ENCODE measurements around the gene ATAD2B.

DNA sequence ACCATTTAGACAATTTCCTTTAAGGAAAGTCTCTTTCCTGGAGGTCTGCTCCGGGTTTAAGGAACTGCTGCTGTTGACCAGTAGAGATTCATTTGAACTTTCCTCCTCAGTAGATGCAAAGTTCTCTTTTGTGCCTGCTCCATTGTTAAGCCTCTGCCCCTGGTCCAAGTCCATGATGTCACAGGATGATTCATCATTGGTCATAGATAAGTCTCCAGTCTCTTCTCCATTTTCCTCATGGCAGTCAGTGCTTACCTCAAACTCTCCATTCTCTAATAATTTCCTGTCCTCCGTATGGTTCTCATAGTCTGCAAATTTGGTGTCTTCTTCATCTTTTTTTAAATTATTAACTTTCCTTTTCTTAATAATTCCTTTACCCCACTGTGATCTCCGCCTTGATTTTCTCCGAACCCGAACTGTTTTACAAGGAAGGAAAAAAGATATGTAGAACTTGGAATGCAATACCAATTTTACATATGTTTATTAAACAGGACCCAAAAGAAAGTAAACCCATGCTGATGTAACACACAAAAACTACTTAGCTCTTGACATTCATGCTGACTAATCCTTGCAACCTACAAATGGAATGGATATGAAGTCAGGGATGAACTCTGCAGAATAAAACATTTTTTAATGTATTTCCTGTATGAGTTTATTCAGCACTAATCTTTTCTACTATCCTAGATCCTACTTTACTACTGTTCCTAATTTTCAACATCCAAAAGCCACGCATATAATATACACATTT is 169.1 kb downstream of the ATAD2B start:
- TF ChIP-seq SP4 (IDR thresholded peaks at IDR 0.05; ENCODE audit: low read length) (no peak), CTCF (IDR thresholded peaks at IDR 0.05; ENCODE audit: control extremely low read depth in 1 of 3, insufficient read depth in 1 of 3, low read depth in 1 of 3, low read length in 3 of 3) (no peak), ZNF274 (IDR thresholded peaks at IDR 0.05; ENCODE audit: borderline replicate concordance, extremely low read depth, low read length) (no peak), KDM5A (IDR thresholded peaks at IDR 0.05; ENCODE audit: low read length) (no peak), USF2 (IDR thresholded peaks at IDR 0.05; ENCODE audit: low read length) (no peak), EGR1 (IDR thresholded peaks at IDR 0.05; ENCODE audit: borderline replicate concordance, low read depth, low read length) (no peak), RAD21 (IDR thresholded peaks at IDR 0.05 in 1 of 2, conservative IDR thresholded peaks at IDR 0.05 in 1 of 2; ENCODE audit: low read depth in 2 of 2, low read length in 2 of 2) (no peak), SAP30 (IDR thresholded peaks at IDR 0.05; ENCODE audit: insufficient read depth, insufficient replicate concordance, low read length) (no peak), CHD2 (IDR thresholded peaks at IDR 0.05; ENCODE audit: low read length) (no peak)

All from H1 (cell line).